Breast epithelium (tissue), 4 donors: ENCODE measurements around the gene GRID2IP. TPM values are rescaled to one million over a fixed set of nuclear protein-coding genes. Genes with fewer than 3 reads are reported as not detected.

ENCODE experiments used
- DNase-seq, 2 donors: peaks; one replicate each; pipeline ENCODE4 v3.0.0-alpha.2; 2019; ENCODE audit warnings: low spot score in 2 of 2
- H3K27ac ChIP-seq, 2 donors: fragments of 200-600 bp; sonication (generic) in 1 of 2; one replicate each; pipeline ENCODE4 v1.5.1; 2016 to 2019; ENCODE audit warnings: mild to moderate bottlenecking in 1 of 2
- H3K27me3 ChIP-seq, 2 donors: fragments of 200-600 bp; sonication (generic) in 1 of 2; one replicate each; pipeline versions ENCODE4 v1.5.1 to v1.6.0; 2017 to 2019; ENCODE audit warnings: control low read depth in 1 of 2, mild to moderate bottlenecking in 1 of 2
- H3K36me3 ChIP-seq: fragments of 200-600 bp; one replicate; pipeline ENCODE4 v1.5.1; 2019
- H3K4me1 ChIP-seq, 2 donors: fragments of 200-600 bp; sonication (generic); one replicate each; pipeline ENCODE4 v1.5.1; 2016 to 2019; ENCODE audit warnings: control low read depth in 1 of 2
- H3K4me3 ChIP-seq, 3 donors: fragments of 200-600 bp; sonication (generic); 1 replicate in 2 of 3; 2 replicates in 1 of 3; pipeline ENCODE4 v1.5.1; 2016 to 2019; ENCODE audit warnings: mild to moderate bottlenecking in 3 of 3, moderate library complexity in 2 of 3
- H3K9me3 ChIP-seq, 2 donors: fragments of 200-600 bp; sonication (generic) in 1 of 2; one replicate each; pipeline ENCODE4 v1.5.1; 2016 to 2019; ENCODE audit warnings: control low read depth in 1 of 2
- POLR2A ChIP-seq: fragments of 450-650 bp; IDR thresholded peaks from one replicate; pipeline ENCODE4 v1.6.1; 2016; ENCODE audit warnings: antibody characterized with exemption, mild to moderate bottlenecking, moderate library complexity
- POLR2AphosphoS5 ChIP-seq, 3 donors: sonication (generic); formaldehyde crosslinking; IDR thresholded peaks; one replicate each; pipeline ENCODE4 v1.6.1; 2017; ENCODE audit warnings: antibody characterized with exemption in 3 of 3
- intact Hi-C: fragments of 100-400 bp; cut with DNase I; formaldehyde crosslinking; loops from one replicate; pipeline ENCODE4 v1.15.1; 2023; ENCODE audit warnings: low total_unique reads
- total RNA-seq, 3 donors: library from RNA; depleted of rRNA; stranded (reverse); fragments of >200 nt; gene quantifications; one replicate each; pipeline ENCODE4 v1.1.0, GENCODE V29; 2016
- TF ChIP-seq, protein P1 (sequence below), 3 donors: fragments of 450-650 bp; IDR thresholded peaks; one replicate each; pipeline ENCODE4 v1.5.1; 2016 to 2017; ENCODE audit warnings: antibody characterized with exemption in 3 of 3, mild to moderate bottlenecking in 3 of 3, moderate library complexity in 3 of 3

The GRID2IP gene
- total RNA-seq, 3 donors from 2014 or later = 0.33 to 0.88 TPM; not detected in 1

DNA sequence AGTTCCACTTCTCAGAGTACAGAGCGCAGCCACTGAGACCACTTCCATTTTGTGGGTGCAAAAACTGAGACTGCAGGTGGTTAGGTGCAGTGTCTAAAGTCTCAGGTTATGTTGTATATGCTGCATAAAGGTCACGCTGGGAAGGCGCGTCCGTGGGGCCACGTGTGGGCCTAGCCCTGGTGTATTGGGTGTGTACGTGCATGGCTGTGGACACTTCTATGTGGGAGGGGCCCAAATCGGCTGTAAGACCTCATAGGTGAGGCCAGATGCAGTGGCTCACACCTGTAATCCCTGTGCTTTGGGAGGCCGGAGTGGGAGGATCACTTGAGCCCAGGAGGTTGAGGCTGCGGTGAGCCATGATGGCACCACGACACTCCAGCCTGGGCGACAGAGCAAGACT, 37.7 kb downstream of the GRID2IP start:
- Histone ChIP-seq H3K4me3 (no peak overlapping the region), H3K36me3 (no peaks in the 10 kb centered on the region), H3K27ac (no peak overlapping the region), H3K4me1 (no peaks in the 10 kb centered on the region), H3K27me3 (no peaks in the 10 kb centered on the region), H3K9me3 (no peaks in the 10 kb centered on the region)
- TF ChIP-seq, protein P1, sequence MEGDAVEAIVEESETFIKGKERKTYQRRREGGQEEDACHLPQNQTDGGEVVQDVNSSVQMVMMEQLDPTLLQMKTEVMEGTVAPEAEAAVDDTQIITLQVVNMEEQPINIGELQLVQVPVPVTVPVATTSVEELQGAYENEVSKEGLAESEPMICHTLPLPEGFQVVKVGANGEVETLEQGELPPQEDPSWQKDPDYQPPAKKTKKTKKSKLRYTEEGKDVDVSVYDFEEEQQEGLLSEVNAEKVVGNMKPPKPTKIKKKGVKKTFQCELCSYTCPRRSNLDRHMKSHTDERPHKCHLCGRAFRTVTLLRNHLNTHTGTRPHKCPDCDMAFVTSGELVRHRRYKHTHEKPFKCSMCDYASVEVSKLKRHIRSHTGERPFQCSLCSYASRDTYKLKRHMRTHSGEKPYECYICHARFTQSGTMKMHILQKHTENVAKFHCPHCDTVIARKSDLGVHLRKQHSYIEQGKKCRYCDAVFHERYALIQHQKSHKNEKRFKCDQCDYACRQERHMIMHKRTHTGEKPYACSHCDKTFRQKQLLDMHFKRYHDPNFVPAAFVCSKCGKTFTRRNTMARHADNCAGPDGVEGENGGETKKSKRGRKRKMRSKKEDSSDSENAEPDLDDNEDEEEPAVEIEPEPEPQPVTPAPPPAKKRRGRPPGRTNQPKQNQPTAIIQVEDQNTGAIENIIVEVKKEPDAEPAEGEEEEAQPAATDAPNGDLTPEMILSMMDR (IDR thresholded peaks at IDR 0.05) = no peak
- TF ChIP-seq POLR2AphosphoS5 (IDR thresholded peaks at IDR 0.05) = no peak
- no peak for TF ChIP-seq POLR2A
- intact Hi-C loops = no loop called here
- no peak for DNase-seq

DNA sequence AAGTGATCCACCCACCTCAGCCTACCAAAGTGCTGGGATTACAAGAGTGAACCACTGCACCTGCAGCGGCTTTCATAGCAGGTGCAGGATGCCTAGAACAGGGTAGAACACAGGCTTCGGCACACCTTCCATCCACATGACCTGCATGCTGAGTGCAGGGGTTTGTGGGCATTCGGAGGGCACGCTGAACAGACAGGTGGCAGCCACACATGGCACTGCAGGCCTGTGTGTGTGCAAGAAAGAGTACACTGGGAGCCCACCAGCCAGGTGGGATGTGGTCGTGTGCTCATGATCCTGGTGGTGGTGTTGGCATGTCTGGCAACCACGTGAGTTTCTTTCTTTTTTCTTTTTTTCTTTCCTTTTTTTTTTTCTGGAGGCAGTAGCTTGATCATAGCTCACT, 38.4 kb downstream of the GRID2IP start:
- Histone ChIP-seq H3K4me3 (no peak overlapping the region), H3K4me1 (no peaks in the 10 kb centered on the region), H3K27me3 (no peaks in the 10 kb centered on the region), H3K36me3 (no peaks in the 10 kb centered on the region), H3K9me3 (no peaks in the 10 kb centered on the region), H3K27ac (no peak overlapping the region)
- intact Hi-C loops = no loop called here
- no peak for DNase-seq
- TF ChIP-seq POLR2A (no peak), POLR2AphosphoS5 (IDR thresholded peaks at IDR 0.05) (no peak)
- TF ChIP-seq, protein P1 (IDR thresholded peaks at IDR 0.05) = no peak

DNA sequence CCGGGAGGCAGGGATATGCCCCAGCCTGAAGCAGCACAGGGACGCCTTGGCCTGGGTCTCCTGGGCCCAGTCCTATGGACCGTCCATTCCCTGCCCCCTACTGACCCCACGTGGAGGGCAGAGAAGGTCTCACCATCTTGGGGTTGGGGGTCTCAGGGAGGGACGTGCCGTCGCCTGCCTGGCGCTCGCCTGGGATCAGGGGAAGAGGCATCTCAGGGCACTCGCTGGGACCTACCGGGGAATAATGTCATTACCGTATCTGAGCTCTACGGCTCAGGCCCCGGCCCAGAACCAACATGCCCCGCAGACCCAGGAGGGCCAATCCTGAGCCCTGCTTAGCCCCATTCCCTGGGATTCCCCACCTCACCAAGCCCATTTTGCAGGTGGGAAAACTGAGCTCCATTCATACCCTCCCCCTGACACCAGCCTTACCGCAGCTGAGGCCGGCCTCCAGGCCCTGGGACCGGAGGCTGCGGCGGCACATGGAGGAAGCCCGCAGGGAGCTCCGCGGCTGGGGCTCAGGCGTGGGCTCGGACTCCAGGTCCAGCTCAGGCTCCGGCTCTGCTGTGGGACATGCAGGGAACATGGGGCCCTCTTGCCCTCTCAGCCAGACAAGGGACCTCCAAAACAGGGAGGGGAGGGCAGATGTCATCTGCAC, 40.7 kb downstream of the GRID2IP start:
- Histone ChIP-seq H3K4me1 (no peaks in the 10 kb centered on the region), H3K27me3 (no peaks in the 10 kb centered on the region), H3K9me3 (no peaks in the 10 kb centered on the region), H3K4me3 (no peak overlapping the region), H3K27ac (no peak overlapping the region), H3K36me3 (no peaks in the 10 kb centered on the region)
- no peak for DNase-seq
- intact Hi-C loops = no loop called here
- TF ChIP-seq, protein P1 (IDR thresholded peaks at IDR 0.05) = no peak
- TF ChIP-seq POLR2A (no peak), POLR2AphosphoS5 (IDR thresholded peaks at IDR 0.05) (no peak)

DNA sequence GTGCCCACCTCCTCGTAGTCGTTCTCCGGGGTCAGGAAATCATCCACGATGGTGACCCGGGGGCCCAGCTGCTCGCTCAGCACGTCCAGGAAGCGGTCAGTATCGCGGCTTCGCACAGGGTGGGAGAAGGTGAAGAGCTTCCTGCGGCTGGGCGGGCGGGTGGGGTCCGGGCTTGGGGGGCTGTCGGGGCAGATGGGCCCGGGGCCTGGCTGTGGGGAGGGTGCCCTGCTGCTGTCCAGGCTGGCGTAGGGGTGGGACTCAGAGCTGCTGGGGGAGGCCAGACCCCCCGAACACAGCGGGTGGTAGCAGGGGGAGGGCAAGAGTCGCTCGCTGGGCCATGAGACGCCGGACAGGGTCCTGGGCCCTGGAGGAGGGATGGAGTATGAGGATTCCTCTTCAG, 42.3 kb downstream of the GRID2IP start:
- intact Hi-C loops = no loop called here
- H3K36me3 ChIP-seq = no peaks in the 10 kb centered on the region
- TF ChIP-seq, protein P1 (IDR thresholded peaks at IDR 0.05) = no peak
- no peak for TF ChIP-seq POLR2AphosphoS5 (IDR thresholded peaks at IDR 0.05)
- no peak for TF ChIP-seq POLR2A

GRCh38 chr7:6508539-6508938, 42.7 kb downstream of the GRID2IP start:
- Histone ChIP-seq H3K27ac (no peak overlapping the region), H3K9me3 (no peaks in the 10 kb centered on the region), H3K36me3 (no peaks in the 10 kb centered on the region), H3K27me3 (no peaks in the 10 kb centered on the region), H3K4me3 (no peak overlapping the region), H3K4me1 (no peaks in the 10 kb centered on the region)
- intact Hi-C loops = no loop called here
- DNase-seq = no peak
- TF ChIP-seq POLR2A (no peak), POLR2AphosphoS5 (IDR thresholded peaks at IDR 0.05) (no peak)
- TF ChIP-seq, protein P1 (IDR thresholded peaks at IDR 0.05) = no peak

More for the DNA sequence above, 42.3 kb downstream of the GRID2IP start:
- Histone ChIP-seq H3K4me3 (no peak overlapping the region), H3K4me1 (no peaks in the 10 kb centered on the region), H3K9me3 (no peaks in the 10 kb centered on the region), H3K27ac (no peak overlapping the region), H3K27me3 (no peaks in the 10 kb centered on the region)
- no peak for DNase-seq
